ENCODE data around the gene PIRT.

DNA sequence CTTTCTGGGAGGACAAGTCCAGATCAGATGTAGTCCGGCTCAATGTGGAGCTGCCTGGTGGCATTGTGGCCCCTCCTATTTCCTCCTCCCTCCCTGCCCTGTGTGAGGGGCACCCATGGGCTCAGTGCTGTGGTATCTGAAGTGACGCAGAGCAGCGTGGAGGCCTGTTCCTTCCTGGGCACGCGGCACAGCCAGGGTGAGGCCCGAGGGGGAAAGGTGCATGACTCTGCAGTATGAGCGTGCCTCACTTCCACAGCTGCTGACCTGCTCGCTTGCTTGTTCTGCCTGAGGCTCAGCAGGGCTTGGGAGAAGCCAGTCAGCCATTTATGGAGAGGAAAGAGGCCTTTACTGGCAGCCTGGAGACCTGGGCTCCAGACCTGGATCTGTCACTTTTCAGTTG lies 45.7 kb downstream of the PIRT start:
- TF ChIP-seq, protein P1, sequence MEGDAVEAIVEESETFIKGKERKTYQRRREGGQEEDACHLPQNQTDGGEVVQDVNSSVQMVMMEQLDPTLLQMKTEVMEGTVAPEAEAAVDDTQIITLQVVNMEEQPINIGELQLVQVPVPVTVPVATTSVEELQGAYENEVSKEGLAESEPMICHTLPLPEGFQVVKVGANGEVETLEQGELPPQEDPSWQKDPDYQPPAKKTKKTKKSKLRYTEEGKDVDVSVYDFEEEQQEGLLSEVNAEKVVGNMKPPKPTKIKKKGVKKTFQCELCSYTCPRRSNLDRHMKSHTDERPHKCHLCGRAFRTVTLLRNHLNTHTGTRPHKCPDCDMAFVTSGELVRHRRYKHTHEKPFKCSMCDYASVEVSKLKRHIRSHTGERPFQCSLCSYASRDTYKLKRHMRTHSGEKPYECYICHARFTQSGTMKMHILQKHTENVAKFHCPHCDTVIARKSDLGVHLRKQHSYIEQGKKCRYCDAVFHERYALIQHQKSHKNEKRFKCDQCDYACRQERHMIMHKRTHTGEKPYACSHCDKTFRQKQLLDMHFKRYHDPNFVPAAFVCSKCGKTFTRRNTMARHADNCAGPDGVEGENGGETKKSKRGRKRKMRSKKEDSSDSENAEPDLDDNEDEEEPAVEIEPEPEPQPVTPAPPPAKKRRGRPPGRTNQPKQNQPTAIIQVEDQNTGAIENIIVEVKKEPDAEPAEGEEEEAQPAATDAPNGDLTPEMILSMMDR (IDR thresholded peaks at IDR 0.05): no peak
- TF ChIP-seq POLR2AphosphoS5 (IDR thresholded peaks at IDR 0.05; ENCODE audit: low read depth, low read length): no peak
- TF ChIP-seq, protein P2, sequence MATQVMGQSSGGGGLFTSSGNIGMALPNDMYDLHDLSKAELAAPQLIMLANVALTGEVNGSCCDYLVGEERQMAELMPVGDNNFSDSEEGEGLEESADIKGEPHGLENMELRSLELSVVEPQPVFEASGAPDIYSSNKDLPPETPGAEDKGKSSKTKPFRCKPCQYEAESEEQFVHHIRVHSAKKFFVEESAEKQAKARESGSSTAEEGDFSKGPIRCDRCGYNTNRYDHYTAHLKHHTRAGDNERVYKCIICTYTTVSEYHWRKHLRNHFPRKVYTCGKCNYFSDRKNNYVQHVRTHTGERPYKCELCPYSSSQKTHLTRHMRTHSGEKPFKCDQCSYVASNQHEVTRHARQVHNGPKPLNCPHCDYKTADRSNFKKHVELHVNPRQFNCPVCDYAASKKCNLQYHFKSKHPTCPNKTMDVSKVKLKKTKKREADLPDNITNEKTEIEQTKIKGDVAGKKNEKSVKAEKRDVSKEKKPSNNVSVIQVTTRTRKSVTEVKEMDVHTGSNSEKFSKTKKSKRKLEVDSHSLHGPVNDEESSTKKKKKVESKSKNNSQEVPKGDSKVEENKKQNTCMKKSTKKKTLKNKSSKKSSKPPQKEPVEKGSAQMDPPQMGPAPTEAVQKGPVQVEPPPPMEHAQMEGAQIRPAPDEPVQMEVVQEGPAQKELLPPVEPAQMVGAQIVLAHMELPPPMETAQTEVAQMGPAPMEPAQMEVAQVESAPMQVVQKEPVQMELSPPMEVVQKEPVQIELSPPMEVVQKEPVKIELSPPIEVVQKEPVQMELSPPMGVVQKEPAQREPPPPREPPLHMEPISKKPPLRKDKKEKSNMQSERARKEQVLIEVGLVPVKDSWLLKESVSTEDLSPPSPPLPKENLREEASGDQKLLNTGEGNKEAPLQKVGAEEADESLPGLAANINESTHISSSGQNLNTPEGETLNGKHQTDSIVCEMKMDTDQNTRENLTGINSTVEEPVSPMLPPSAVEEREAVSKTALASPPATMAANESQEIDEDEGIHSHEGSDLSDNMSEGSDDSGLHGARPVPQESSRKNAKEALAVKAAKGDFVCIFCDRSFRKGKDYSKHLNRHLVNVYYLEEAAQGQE (IDR thresholded peaks at IDR 0.05; ENCODE audit: insufficient read depth in 1 of 2, low read depth in 2 of 2, low read length in 1 of 2): no peak

Measured in Panc1 (cell line).